ENCODE measurements around the gene HOXB9.

The HOXB9 gene

DNA sequence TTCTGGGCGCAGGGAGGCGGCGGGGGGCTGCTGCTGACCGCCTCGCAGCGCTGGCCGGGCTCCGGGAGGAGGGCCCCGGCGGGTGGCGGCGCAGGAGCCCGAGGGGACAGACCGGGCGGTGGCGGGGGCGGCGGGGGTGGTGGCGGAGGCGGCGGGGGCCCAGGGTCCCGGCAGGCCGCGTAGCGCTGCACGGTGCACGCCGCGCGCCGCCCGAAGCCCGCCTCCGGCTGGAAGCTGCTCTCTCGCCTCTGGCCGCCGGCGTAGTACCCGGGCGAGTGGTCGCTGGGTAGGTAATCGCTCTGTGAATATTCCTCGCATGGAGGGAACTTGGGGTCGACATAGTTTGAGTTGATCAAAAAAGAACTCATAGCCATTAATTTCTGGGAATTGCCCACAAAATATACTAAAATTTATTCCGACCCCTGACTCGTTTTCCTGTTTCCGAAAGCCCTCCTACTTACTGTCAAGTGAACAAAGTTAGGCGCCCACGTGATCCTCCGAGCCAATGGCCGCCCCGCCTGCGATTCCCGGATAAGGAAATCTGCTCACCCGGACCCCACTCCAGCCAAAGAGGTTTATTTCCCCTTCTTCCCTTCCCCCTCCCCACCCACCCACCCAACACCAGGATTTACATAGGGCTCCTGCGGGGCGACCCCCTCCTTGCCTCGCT lies 48.1 kb downstream of the HOXB9 start, which contains the start of gene HOXB4:
Gene HOXB4 (minus strand): TSS at position 405 of the 670 bp plus-strand sequence. CDS start 31 bp downstream, at position 374.
- H3K4me1 ChIP-seq (ENCODE audit: insufficient read depth, low read length, severe bottlenecking) = no peaks in the 10 kb centered on the region
- H3F3A ChIP-seq (ENCODE audit: insufficient read depth, low read length) = no peaks in the 10 kb centered on the region
- no peak within 1 kb of the TSS for H2AFZ ChIP-seq (ENCODE audit: low read length)
- H3K27me3 ChIP-seq (ENCODE audit: insufficient read depth, low read length) = peaks cover 6% of the 10 kb centered on the region; the same call in 1 of the 2 replicates
- H3K9me2 ChIP-seq (ENCODE audit: low read depth, low read length) = no peaks in the 10 kb centered on the region
- H3K79me2 ChIP-seq (ENCODE audit: insufficient read depth, low read length) = no peaks in the 10 kb centered on the region
- H3K36me3 ChIP-seq (ENCODE audit: insufficient read depth, low read length) = no peaks in the 10 kb centered on the region
- no peak within 1 kb of the TSS for H3K4me2 ChIP-seq (ENCODE audit: low read length)
- no peaks in the 10 kb centered on the region for H4K20me1 ChIP-seq (ENCODE audit: insufficient read depth, low read length)
- H3K9ac ChIP-seq (ENCODE audit: low read length) = no peak within 1 kb of the TSS
- no peaks in the 10 kb centered on the region for H3K9me3 ChIP-seq (ENCODE audit: low read length)
- TF ChIP-seq, protein P1, sequence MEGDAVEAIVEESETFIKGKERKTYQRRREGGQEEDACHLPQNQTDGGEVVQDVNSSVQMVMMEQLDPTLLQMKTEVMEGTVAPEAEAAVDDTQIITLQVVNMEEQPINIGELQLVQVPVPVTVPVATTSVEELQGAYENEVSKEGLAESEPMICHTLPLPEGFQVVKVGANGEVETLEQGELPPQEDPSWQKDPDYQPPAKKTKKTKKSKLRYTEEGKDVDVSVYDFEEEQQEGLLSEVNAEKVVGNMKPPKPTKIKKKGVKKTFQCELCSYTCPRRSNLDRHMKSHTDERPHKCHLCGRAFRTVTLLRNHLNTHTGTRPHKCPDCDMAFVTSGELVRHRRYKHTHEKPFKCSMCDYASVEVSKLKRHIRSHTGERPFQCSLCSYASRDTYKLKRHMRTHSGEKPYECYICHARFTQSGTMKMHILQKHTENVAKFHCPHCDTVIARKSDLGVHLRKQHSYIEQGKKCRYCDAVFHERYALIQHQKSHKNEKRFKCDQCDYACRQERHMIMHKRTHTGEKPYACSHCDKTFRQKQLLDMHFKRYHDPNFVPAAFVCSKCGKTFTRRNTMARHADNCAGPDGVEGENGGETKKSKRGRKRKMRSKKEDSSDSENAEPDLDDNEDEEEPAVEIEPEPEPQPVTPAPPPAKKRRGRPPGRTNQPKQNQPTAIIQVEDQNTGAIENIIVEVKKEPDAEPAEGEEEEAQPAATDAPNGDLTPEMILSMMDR (IDR thresholded peaks at IDR 0.05; ENCODE audit: low read length) = no peak
- no peak for TF ChIP-seq EZH2 (IDR thresholded peaks at IDR 0.05; ENCODE audit: borderline replicate concordance, low read length)
- no peak within 1 kb of the TSS for H3K27ac ChIP-seq (ENCODE audit: low read depth, low read length, poor library complexity, severe bottlenecking)
- H3K4me3 ChIP-seq (ENCODE audit: low read depth, low read length, poor library complexity, severe bottlenecking) = no peak within 1 kb of the TSS

DNA sequence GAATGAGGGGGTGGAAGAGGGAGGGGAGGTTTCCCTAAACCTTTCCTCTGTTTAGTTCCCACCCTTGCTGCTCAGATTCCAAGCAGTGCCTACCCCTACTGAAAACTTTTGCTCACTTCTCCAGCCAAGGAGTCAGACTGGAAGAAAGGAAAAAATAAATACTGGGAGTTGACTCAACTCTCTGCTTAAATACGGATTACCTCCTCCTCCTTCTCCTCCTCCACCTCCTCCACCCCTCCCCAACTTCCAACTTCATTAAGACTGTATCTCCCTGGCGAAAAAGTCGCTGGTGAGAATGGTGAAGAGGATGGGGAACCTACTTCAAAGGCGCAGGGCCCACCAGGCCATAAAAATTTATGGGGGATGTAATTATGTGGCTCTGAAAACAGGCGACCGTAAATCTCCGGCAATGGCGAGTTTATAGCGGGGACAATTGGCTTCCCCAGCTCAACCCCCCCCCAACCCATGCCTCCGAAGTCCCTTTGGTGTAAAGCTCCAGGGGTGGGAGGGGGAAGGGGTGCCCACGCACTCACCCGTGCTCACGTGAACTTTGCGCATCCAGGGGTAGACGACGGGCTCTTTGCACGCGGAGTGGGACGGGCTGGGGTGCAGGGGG lies 48.7 kb downstream of the HOXB9 start:
- H3K9me2 ChIP-seq (ENCODE audit: low read depth, low read length) = no peaks in the 10 kb centered on the region
- no peak overlapping the region for H3K4me2 ChIP-seq (ENCODE audit: low read length)
- H3K79me2 ChIP-seq (ENCODE audit: insufficient read depth, low read length) = no peaks in the 10 kb centered on the region
- TF ChIP-seq, protein P1 (IDR thresholded peaks at IDR 0.05; ENCODE audit: low read length) = no peak
- no peak for TF ChIP-seq EZH2 (IDR thresholded peaks at IDR 0.05; ENCODE audit: borderline replicate concordance, low read length)
- no peak overlapping the region for H3K9ac ChIP-seq (ENCODE audit: low read length)
- H3K27me3 ChIP-seq (ENCODE audit: insufficient read depth, low read length) = peaks cover 6% of the 10 kb centered on the region; the same call in 1 of the 2 replicates
- H3K36me3 ChIP-seq (ENCODE audit: insufficient read depth, low read length) = no peaks in the 10 kb centered on the region
- no peaks in the 10 kb centered on the region for H3F3A ChIP-seq (ENCODE audit: insufficient read depth, low read length)
- H3K27ac ChIP-seq (ENCODE audit: low read depth, low read length, poor library complexity, severe bottlenecking) = no peak overlapping the region
- H3K9me3 ChIP-seq (ENCODE audit: low read length) = no peaks in the 10 kb centered on the region
- H3K4me3 ChIP-seq (ENCODE audit: low read depth, low read length, poor library complexity, severe bottlenecking) = no peak overlapping the region
- H3K4me1 ChIP-seq (ENCODE audit: insufficient read depth, low read length, severe bottlenecking) = no peaks in the 10 kb centered on the region
- no peak overlapping the region for H2AFZ ChIP-seq (ENCODE audit: low read length)
- no peaks in the 10 kb centered on the region for H4K20me1 ChIP-seq (ENCODE audit: insufficient read depth, low read length)

DNA sequence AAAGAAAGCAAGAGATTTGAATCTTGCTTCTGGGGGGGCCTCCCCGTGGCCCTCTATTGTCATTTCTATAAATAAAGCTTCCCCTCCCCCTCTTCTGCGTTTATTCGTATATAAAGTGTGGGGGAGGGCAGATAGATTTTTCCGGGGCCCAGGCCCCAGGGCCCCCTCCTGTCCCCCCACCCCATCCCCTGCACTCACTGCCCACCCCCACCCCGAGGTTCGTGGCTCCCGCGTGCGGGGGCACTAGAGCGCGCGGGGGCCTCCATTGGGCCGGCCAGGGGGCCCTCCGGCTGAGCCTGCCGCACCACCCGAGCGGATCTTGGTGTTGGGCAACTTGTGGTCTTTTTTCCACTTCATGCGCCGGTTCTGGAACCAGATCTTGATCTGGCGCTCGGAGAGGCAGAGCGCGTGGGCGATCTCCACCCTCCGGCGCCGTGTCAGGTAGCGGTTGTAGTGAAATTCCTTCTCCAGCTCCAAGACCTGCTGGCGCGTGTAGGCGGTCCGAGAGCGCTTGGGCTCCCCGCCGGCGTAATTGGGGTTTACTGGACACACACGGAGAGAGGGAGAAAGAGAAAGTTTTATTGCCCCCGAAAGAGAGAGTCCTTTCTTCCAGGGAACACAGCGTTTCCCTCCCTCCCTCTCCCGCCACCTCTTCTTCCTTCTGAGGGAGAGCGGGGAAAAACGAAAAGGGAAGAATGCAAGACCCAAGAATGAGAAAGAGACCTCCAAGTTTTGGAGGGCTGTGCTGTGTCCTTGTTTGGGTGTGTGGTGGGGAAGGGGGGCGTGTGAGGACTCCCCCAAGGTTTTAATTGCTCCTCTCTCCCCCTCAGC lies 49.5 kb downstream of the HOXB9 start:
- H3K9me2 ChIP-seq (ENCODE audit: low read depth, low read length) = no peaks in the 10 kb centered on the region
- H2AFZ ChIP-seq (ENCODE audit: low read length) = no peak overlapping the region
- no peak overlapping the region for H3K4me2 ChIP-seq (ENCODE audit: low read length)
- H3K4me1 ChIP-seq (ENCODE audit: insufficient read depth, low read length, severe bottlenecking) = no peaks in the 10 kb centered on the region
- H3K79me2 ChIP-seq (ENCODE audit: insufficient read depth, low read length) = no peaks in the 10 kb centered on the region
- no peaks in the 10 kb centered on the region for H3K36me3 ChIP-seq (ENCODE audit: insufficient read depth, low read length)
- H4K20me1 ChIP-seq (ENCODE audit: insufficient read depth, low read length) = no peaks in the 10 kb centered on the region
- H3K9me3 ChIP-seq (ENCODE audit: low read length) = no peaks in the 10 kb centered on the region
- H3F3A ChIP-seq (ENCODE audit: insufficient read depth, low read length) = no peaks in the 10 kb centered on the region
- H3K9ac ChIP-seq (ENCODE audit: low read length) = no peak overlapping the region
- H3K27me3 ChIP-seq (ENCODE audit: insufficient read depth, low read length) = peaks cover 6% of the 10 kb centered on the region; the same call in 1 of the 2 replicates
- TF ChIP-seq EZH2 (IDR thresholded peaks at IDR 0.05; ENCODE audit: borderline replicate concordance, low read length) = no peak
- TF ChIP-seq, protein P1 (IDR thresholded peaks at IDR 0.05; ENCODE audit: low read length) = no peak
- H3K27ac ChIP-seq (ENCODE audit: low read depth, low read length, poor library complexity, severe bottlenecking) = no peak overlapping the region
- H3K4me3 ChIP-seq (ENCODE audit: low read depth, low read length, poor library complexity, severe bottlenecking) = no peak overlapping the region

Data from OCI-LY1 (cell line).